Neutrophil (primary cell): ENCODE measurements around the gene SON.
A peak's percentile ranks its signal among the peaks of the same experiment; 100 is the strongest.

ENCODE experiments used
- H3K27ac ChIP-seq: fragments of 200-600 bp; sonication (generic); 2 replicates; pipeline ENCODE4 v1.5.1; 2016; ENCODE audit warnings: mild to moderate bottlenecking, moderate library complexity
- H3K27me3 ChIP-seq: fragments of 200-600 bp; sonication (generic); 2 replicates; pipeline ENCODE4 v1.6.0; 2016; ENCODE audit warnings: mild to moderate bottlenecking
- H3K36me3 ChIP-seq: fragments of 200-600 bp; sonication (generic); 2 replicates; pipeline ENCODE4 v1.5.1; 2017
- H3K4me1 ChIP-seq, 2 experiments: fragments of 200-600 bp in 1 of 2; sonication (generic) in 1 of 2; 1 replicate in 1 of 2; 2 replicates in 1 of 2; pipeline versions ENCODE4 v1.5.1 to v1.6.1; 2013 to 2016; ENCODE audit warnings: low read depth in 1 of 2, low read length in 1 of 2, mild to moderate bottlenecking in 1 of 2, moderate library complexity in 1 of 2; ENCODE audit not compliant: control insufficient read depth in 1 of 2, insufficient read depth in 1 of 2
- H3K4me3 ChIP-seq, 2 experiments: fragments of 200-600 bp in 1 of 2; sonication (generic) in 1 of 2; 1 replicate in 1 of 2; 2 replicates in 1 of 2; pipeline ENCODE4 v1.5.1; 2013 to 2016; ENCODE audit warnings: low read depth in 1 of 2, low read length in 1 of 2, mild to moderate bottlenecking in 1 of 2, moderate library complexity in 1 of 2
- H3K9me3 ChIP-seq: fragments of 200-600 bp; sonication (generic); 2 replicates; pipeline ENCODE4 v1.5.1; 2016
- CTCF ChIP-seq: fragments of 200-600 bp; sonication (generic); IDR thresholded peaks from 2 replicates; pipeline ENCODE4 v1.5.1; 2016; ENCODE audit warnings: antibody characterized with exemption

The SON gene

DNA sequence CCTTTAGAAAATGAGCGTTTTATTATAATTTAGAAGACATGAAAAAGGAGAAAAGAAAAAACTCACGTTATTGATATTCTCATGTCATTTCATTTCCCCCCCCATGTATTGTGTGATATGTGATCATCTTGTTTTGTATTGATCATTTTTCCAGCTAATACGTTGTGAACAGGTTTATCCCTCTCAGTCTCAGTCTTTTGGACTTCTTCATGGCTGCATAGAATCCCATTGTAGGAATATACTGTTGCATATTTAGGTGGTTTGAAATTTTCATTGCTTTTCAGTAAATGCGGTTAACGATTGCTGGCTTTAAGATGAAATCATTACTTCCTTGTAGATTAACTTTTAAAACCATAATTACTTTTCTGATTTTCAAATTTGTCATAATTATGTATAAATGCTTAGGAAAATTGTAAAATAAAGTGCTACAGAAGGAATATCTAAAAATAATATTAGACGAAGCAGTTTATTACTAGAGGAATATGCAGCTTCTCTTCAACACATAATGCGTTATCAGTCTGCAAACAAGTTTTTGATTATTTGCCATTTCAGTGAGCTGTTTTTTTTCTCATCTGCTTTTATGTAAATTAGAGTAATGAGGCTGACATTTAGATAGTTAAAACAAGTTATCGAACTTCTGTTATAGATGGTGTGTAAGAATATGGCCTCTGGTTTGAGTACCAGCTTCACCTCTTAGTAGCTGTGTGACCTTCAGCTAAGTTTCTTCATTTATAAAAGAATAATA, 1.8 kb downstream of the SON start:
- H3K36me3 ChIP-seq: peaks cover 34% of the 10 kb centered on the region
- peaks cover 44 to 46% of the 10 kb centered on the region in 2 experiments for H3K4me1 ChIP-seq
- H3K27ac ChIP-seq: peak overlapping the region; percentile 98
- no peaks in the 10 kb centered on the region for H3K27me3 ChIP-seq
- no peak for TF ChIP-seq CTCF
- H3K4me3 ChIP-seq: peak overlapping the region; percentile 90 to 98
- H3K9me3 ChIP-seq: no peaks in the 10 kb centered on the region

- no peaks in the 10 kb centered on the region for H3K9me3 ChIP-seq
- H3K27ac ChIP-seq: peak overlapping the region; percentile 40
- no peak overlapping the region for H3K4me3 ChIP-seq
- TF ChIP-seq CTCF: no peak
- peaks cover 40% of the 10 kb centered on the region in 2 experiments for H3K4me1 ChIP-seq
- no peaks in the 10 kb centered on the region for H3K27me3 ChIP-seq
- H3K36me3 ChIP-seq: peaks cover 49% of the 10 kb centered on the region
These were observed 3.2 kb downstream of the SON start for GRCh38 chr21:33546086-33546485.

DNA sequence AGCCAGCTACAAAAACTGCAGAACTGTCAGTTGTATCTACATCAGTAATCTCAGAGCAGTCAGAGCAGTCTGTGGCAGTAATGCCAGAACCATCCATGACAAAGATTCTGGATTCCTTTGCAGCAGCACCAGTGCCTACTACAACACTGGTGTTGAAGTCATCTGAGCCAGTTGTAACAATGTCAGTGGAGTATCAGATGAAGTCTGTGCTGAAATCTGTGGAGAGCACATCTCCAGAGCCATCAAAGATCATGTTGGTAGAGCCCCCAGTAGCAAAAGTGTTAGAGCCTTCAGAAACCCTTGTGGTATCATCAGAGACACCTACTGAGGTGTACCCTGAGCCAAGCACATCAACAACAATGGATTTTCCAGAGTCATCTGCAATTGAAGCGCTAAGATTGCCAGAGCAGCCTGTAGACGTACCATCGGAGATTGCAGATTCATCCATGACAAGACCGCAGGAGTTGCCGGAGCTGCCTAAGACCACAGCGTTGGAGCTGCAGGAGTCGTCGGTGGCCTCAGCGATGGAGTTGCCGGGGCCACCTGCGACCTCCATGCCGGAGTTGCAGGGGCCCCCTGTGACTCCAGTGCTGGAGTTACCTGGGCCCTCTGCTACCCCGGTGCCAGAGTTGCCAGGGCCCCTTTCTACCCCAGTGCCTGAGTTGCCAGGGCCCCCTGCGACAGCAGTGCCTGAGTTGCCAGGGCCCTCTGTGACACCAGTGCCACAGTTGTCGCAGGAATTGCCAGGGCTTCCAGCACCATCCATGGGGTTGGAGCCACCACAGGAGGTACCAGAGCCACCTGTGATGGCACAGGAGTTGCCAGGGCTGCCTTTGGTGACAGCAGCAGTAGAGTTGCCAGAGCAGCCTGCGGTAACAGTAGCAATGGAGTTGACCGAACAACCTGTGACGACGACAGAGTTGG, 7.3 kb downstream of the SON start:
- no peaks in the 10 kb centered on the region for H3K27me3 ChIP-seq
- H3K27ac ChIP-seq: peak overlapping the region; percentile 17
- peaks cover 88% of the 10 kb centered on the region for H3K36me3 ChIP-seq
- peaks cover 15 to 16% of the 10 kb centered on the region in 2 experiments for H3K4me1 ChIP-seq
- no peaks in the 10 kb centered on the region for H3K9me3 ChIP-seq
- H3K4me3 ChIP-seq: no peak overlapping the region
- no peak for TF ChIP-seq CTCF

DNA sequence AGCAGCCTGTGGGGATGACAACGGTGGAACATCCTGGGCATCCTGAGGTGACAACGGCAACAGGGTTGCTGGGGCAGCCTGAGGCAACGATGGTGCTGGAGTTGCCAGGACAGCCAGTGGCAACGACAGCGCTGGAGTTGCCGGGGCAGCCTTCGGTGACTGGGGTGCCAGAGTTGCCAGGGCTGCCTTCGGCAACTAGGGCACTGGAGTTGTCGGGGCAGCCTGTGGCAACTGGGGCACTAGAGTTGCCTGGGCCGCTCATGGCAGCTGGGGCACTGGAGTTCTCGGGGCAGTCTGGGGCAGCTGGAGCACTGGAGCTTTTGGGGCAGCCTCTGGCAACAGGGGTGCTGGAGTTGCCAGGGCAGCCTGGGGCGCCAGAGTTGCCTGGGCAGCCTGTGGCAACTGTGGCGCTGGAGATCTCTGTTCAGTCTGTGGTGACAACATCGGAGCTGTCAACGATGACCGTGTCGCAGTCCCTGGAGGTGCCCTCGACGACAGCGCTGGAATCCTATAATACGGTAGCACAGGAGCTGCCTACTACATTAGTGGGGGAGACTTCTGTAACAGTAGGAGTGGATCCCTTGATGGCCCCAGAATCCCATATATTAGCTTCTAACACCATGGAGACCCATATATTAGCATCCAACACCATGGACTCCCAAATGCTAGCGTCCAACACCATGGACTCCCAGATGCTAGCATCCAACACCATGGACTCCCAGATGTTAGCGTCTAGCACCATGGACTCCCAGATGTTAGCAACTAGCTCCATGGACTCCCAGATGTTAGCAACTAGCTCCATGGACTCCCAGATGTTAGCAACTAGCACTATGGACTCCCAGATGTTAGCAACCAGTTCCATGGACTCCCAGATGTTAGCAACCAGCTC, 8.2 kb downstream of the SON start:
- H3K36me3 ChIP-seq: peaks cover 97% of the 10 kb centered on the region
- no peaks in the 10 kb centered on the region for H3K27me3 ChIP-seq
- no peaks in the 10 kb centered on the region for H3K9me3 ChIP-seq
- no peak overlapping the region for H3K27ac ChIP-seq
- peaks cover 6 to 7% of the 10 kb centered on the region in 2 experiments for H3K4me1 ChIP-seq
- no peak for TF ChIP-seq CTCF
- H3K4me3 ChIP-seq: no peak overlapping the region

DNA sequence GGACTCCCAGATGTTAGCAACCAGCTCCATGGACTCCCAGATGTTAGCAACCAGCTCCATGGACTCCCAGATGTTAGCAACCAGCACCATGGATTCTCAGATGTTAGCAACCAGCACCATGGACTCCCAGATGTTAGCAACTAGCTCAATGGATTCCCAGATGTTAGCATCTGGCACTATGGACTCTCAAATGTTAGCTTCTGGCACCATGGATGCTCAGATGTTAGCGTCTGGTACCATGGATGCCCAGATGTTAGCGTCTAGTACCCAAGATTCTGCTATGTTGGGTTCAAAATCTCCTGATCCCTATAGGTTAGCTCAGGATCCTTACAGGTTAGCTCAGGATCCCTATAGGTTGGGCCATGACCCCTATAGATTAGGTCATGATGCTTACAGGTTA, 8.8 kb downstream of the SON start:
- Histone ChIP-seq H3K9me3 (no peaks in the 10 kb centered on the region), H3K27ac (no peak overlapping the region), H3K27me3 (no peaks in the 10 kb centered on the region), H3K4me1 (peaks cover 0 to under 1% of the 10 kb centered on the region in 2 experiments), H3K4me3 (no peak overlapping the region), H3K36me3 (peaks cover 96% of the 10 kb centered on the region)
- TF ChIP-seq CTCF: no peak
